Testis (tissue), 2 donors: Measurements from ENCODE around the gene CAPN7.

Experiments used
- POLR2A ChIP-seq: fragments of 450-650 bp; IDR thresholded peaks from one replicate; pipeline ENCODE4 v1.6.1; 2017; ENCODE audit warnings: antibody characterized with exemption, mild to moderate bottlenecking, moderate library complexity
- TF ChIP-seq, protein P1 (sequence below), 3 experiments: fragments of 450-650 bp in 2 of 3; fragments of 200-600 bp in 1 of 3; sonication (generic) in 1 of 3; IDR thresholded peaks; one replicate each; pipeline ENCODE4 v1.5.1; 2016 to 2019; ENCODE audit warnings: antibody characterized with exemption in 3 of 3, mild to moderate bottlenecking in 2 of 3, moderate library complexity in 1 of 3

DNA sequence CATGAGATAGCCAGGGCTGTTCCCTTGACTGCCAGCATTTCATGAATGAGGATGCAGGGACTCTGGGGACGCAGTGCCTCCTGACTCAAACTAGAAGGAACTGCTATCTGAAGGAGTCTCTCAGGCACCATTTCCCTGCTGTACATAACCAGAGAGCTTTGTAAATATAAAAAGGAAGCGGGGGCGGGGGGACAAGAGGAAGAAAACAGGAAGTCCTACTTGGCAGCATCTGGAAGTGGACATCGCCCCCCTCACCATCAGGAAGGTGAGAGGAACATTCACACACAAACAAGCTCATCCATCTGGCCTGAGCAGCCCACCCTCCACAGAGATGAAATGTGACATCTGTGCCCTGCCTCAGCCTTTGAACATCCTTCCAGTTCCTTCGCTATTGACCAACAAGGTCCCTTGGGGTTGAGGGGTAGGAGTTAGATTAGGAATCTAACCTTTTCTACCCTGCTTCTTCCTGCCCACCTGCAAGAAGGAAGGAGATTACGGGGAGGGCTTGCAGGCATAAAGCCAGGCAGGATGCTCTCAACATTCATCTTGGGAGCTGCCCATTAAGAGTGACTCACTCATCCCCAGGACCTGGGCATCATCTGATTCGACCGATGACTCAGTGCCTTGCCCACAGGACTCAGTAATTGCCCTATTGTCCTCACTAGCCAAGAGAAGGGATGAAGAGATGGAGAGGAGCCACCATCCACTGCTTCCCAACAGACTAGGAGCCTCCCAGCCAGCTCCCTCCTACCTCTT, 94.5 kb downstream of the CAPN7 start:
- TF ChIP-seq, protein P1, sequence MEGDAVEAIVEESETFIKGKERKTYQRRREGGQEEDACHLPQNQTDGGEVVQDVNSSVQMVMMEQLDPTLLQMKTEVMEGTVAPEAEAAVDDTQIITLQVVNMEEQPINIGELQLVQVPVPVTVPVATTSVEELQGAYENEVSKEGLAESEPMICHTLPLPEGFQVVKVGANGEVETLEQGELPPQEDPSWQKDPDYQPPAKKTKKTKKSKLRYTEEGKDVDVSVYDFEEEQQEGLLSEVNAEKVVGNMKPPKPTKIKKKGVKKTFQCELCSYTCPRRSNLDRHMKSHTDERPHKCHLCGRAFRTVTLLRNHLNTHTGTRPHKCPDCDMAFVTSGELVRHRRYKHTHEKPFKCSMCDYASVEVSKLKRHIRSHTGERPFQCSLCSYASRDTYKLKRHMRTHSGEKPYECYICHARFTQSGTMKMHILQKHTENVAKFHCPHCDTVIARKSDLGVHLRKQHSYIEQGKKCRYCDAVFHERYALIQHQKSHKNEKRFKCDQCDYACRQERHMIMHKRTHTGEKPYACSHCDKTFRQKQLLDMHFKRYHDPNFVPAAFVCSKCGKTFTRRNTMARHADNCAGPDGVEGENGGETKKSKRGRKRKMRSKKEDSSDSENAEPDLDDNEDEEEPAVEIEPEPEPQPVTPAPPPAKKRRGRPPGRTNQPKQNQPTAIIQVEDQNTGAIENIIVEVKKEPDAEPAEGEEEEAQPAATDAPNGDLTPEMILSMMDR (IDR thresholded peaks at IDR 0.05), result no peak
- TF ChIP-seq POLR2A, result no peak
